ENCODE results near the gene LRMDA. TPM values are rescaled to one million over a fixed set of nuclear protein-coding genes. Genes with fewer than 3 reads are reported as not detected.

The LRMDA gene
- total RNA-seq, 4 donors from 2014 or later: 1.5 to 15.7 (median 4.6) TPM

- DNase-seq: no peak
- no peaks in the 10 kb centered on the region for H3K9me3 ChIP-seq
- H3K4me3 ChIP-seq: no peak overlapping the region
- no peak overlapping the region for H3K27ac ChIP-seq
- no peaks in the 10 kb centered on the region for H3K36me3 ChIP-seq
- intact Hi-C loops (cut with DNase I; ENCODE audit: low total_unique reads): no loop called here
- no peaks in the 10 kb centered on the region for H3K4me1 ChIP-seq
- TF ChIP-seq POLR2A (IDR thresholded peaks at IDR 0.05) (no peak), CTCF (IDR thresholded peaks at IDR 0.05) (no peak)
- H3K27me3 ChIP-seq: no peaks in the 10 kb centered on the region
Observed at GRCh38 chr10:76541852-76542251, 1110.4 kb downstream of the LRMDA start.

GRCh38 chr10:76542307-76542930, 1111.0 kb downstream of the LRMDA start:
- H3K4me1 ChIP-seq: peaks cover 0 to 2% of the 10 kb centered on the region in 2 donors
- H3K9me3 ChIP-seq: no peaks in the 10 kb centered on the region
- H3K27ac ChIP-seq: no peak overlapping the region
- TF ChIP-seq CTCF (IDR thresholded peaks at IDR 0.05): no peak
- TF ChIP-seq POLR2A (IDR thresholded peaks at IDR 0.05): no peak
- H3K36me3 ChIP-seq: no peaks in the 10 kb centered on the region
- H3K4me3 ChIP-seq: no peak overlapping the region
- no peak for DNase-seq
- intact Hi-C loops (cut with DNase I; ENCODE audit: low total_unique reads): no loop called here
- no peaks in the 10 kb centered on the region for H3K27me3 ChIP-seq

- H3K27ac ChIP-seq: no peak overlapping the region
- intact Hi-C loops (cut with DNase I; ENCODE audit: low total_unique reads): no loop called here
Observed at GRCh38 chr10:76543655-76544054, 1112.2 kb downstream of the LRMDA start.

GRCh38 chr10:76544789-76545188, 1113.4 kb downstream of the LRMDA start:
- no peak for DNase-seq
- peaks cover 0 to 5% of the 10 kb centered on the region in 2 donors for H3K4me1 ChIP-seq
- no peak overlapping the region for H3K4me3 ChIP-seq
- H3K27me3 ChIP-seq: no peaks in the 10 kb centered on the region
- intact Hi-C loops (cut with DNase I; ENCODE audit: low total_unique reads): no loop called here
- H3K9me3 ChIP-seq: no peaks in the 10 kb centered on the region
- TF ChIP-seq POLR2A (IDR thresholded peaks at IDR 0.05): no peak
- no peak for TF ChIP-seq CTCF (IDR thresholded peaks at IDR 0.05)
- no peaks in the 10 kb centered on the region for H3K36me3 ChIP-seq
- H3K27ac ChIP-seq: no peak overlapping the region

More at GRCh38 chr10:76543655-76544054, 1112.2 kb downstream of the LRMDA start:
- no peaks in the 10 kb centered on the region for H3K27me3 ChIP-seq
- H3K4me3 ChIP-seq: no peak overlapping the region
- peaks cover 0 to 5% of the 10 kb centered on the region in 2 donors for H3K4me1 ChIP-seq
- no peak for DNase-seq
- H3K9me3 ChIP-seq: no peaks in the 10 kb centered on the region
- H3K36me3 ChIP-seq: no peaks in the 10 kb centered on the region
- TF ChIP-seq POLR2A (IDR thresholded peaks at IDR 0.05) (no peak), CTCF (IDR thresholded peaks at IDR 0.05) (no peak)

GRCh38 chr10:76546411-76546810, 1115.0 kb downstream of the LRMDA start:
- TF ChIP-seq POLR2A (IDR thresholded peaks at IDR 0.05) (no peak), CTCF (IDR thresholded peaks at IDR 0.05) (no peak)
- no peaks in the 10 kb centered on the region for H3K9me3 ChIP-seq
- peaks cover 0 to 5% of the 10 kb centered on the region in 2 donors for H3K4me1 ChIP-seq
- no peak overlapping the region for H3K4me3 ChIP-seq
- no peaks in the 10 kb centered on the region for H3K36me3 ChIP-seq
- no peak overlapping the region for H3K27ac ChIP-seq
- DNase-seq: no peak
- intact Hi-C loops (cut with DNase I; ENCODE audit: low total_unique reads): no loop called here
- no peaks in the 10 kb centered on the region for H3K27me3 ChIP-seq
